Retinal pigment epithelial cell (primary cell): ENCODE data around the gene EMILIN3.

Source experiments
- DNase-seq: peaks from one replicate; pipeline ENCODE4 v3.0.0-alpha.2; 2010; ENCODE audit warnings: low read depth
- H3K4me3 ChIP-seq: 2 replicates; pipeline ENCODE4 v1.5.1; 2011; ENCODE audit warnings: mild to moderate bottlenecking, low read length, control low read depth, moderate library complexity
- CTCF ChIP-seq: conservative IDR thresholded peaks from 2 replicates; pipeline ENCODE4 v1.5.1; 2011; ENCODE audit warnings: low read depth, low read length, control low read depth, inconsistent platforms

The EMILIN3 gene

GRCh38 chr20:41347523-41348429 lies 18.8 kb downstream of the EMILIN3 start:
- no peak overlapping the region for H3K4me3 ChIP-seq
- no peak for DNase-seq

GRCh38 chr20:41345729-41346067 lies 20.9 kb downstream of the EMILIN3 start:
- H3K4me3 ChIP-seq = no peak overlapping the region
- TF ChIP-seq CTCF = no peak
- DNase-seq = no peak

More at GRCh38 chr20:41347523-41348429, 18.8 kb downstream of the EMILIN3 start:
- no peak for TF ChIP-seq CTCF

GRCh38 chr20:41344938-41345728 lies 21.5 kb downstream of the EMILIN3 start:
- no peak overlapping the region for H3K4me3 ChIP-seq

GRCh38 chr20:41344477-41344876 lies 22.1 kb downstream of the EMILIN3 start:
- no peak for DNase-seq
- no peak for TF ChIP-seq CTCF
- no peak overlapping the region for H3K4me3 ChIP-seq

More at GRCh38 chr20:41344938-41345728, 21.5 kb downstream of the EMILIN3 start:
- no peak for TF ChIP-seq CTCF
- no peak for DNase-seq

GRCh38 chr20:41342474-41343464 lies 23.8 kb downstream of the EMILIN3 start:
- DNase-seq = no peak
- no peak overlapping the region for H3K4me3 ChIP-seq
- no peak for TF ChIP-seq CTCF

GRCh38 chr20:41340327-41341055 lies 26.1 kb downstream of the EMILIN3 start, which contains the start of gene LPIN3:
TSS of gene LPIN3 (plus strand) at chr20:41340821. CDS start at chr20:41345804, 4,983 bp downstream.
- peak within 1 kb of the TSS; percentile 57 for H3K4me3 ChIP-seq
- peak; percentile 24 for TF ChIP-seq CTCF
- DNase-seq = peak; percentile 27
